HG02763 (cell line): Measurements from ENCODE around the gene BIRC7.

Experiments
- ATAC-seq: cut with Tn5 transposase; IDR thresholded peaks from one replicate; pipeline ENCODE4 v1.9.1; 2021; ENCODE audit warnings: mild to moderate bottlenecking, moderate library complexity; ENCODE audit not compliant: unreplicated experiment

BIRC7 gene

DNA sequence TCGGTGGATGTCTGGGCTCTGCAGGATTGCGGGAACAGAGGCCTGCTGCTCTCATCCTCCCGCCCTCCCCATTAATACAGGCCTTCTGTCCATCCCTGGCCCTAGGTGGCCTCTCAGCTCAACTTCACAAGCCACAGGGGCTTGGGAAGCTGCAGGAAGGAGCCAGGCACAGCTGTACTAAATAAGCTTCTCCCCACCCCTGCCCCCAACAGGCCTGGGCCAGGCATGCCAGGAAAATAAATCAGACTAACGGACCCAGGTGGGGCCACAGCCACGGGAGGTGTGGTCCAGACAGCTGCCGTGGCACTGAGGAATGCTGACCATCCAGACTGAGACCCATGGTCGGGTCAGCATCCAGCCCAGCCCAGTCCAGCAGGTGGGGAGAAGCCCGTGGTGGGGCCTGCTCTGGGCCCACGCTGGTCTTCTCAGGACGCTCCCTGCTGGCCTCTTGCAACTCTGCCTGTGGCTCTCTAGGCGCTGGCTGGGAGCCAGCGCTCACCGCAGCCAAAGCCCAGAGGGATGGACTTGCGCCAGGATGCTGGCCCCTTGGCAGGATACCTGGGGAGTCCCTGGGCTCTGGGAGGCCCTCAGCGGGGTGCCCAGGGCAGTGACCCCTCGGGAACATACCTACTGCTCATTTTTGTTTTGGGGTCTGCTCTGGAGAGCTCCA, 11.2 kb upstream of the BIRC7 start:
- ATAC-seq: no peak

- ATAC-seq: no peak
These were observed 10.6 kb upstream of the BIRC7 start for GRCh38 chr20:63225082-63225454.

GRCh38 chr20:63226042-63226943, 9.4 kb upstream of the BIRC7 start:
- ATAC-seq: no peak

DNA sequence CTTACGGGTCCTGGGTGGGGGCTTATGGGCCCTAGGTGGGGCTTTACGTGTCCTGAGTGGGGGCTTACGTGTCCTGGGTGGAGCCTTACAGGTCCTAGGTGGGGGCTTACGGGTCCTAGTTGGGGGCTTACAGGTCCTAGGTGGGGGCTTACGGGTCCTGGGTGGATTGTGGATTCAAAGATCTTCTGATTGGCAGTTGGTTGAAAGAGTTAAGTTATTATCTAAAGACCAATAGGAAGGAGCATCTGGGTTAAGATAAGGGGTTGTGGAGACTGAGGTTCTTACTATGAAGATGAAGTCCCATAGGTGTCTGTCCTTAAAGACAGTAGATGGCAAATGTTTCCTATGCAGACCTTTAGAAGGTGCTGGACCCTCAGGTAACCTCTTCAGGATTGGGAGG, 8.4 kb upstream of the BIRC7 start:
- ATAC-seq: no peak

DNA sequence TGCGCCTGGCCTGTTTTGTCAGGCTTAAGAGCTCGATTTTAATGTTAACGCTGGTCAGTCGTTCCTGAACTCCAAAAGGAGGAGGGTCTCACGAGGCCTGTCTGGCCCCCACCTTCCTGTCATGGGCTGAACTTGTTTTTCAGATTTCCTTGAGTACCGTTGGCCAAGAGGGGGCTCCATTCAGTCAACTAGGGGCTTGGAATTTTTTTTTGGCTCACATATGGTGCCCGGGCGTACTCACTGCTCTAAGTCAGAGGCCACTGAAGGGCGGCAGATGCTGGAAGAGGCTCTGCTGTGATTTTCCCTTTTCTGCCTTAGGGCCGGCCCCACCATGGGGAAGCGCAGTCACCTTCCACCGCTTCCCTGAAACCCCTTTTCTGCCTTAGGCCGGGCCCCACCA, 6.9 kb upstream of the BIRC7 start:
- ATAC-seq: no peak

DNA sequence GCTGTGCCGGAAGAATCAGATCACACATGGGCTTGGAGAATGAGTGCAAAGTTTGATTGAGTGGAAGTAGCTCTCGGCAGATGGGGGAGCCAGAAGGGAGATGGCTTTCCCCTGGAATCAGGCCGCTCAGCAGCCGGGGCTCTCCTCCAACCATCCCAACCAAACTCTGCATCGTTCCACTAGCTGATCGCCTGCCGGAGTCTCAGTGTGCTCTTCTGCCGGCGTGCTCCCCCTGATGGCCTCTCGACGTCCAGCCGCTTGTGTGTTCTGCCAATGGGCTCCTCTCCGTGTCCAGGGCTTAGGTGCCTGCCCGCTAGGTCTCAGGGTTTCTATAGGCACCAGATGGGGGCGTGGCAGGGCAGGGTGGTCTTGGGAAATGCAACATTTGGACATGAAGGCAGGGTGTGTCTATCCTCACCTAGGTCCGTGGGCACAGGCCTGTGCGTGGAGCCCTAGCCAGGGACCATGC, 4.9 kb upstream of the BIRC7 start:
- no peak for ATAC-seq

- ATAC-seq: no peak
These were observed 3.3 kb upstream of the BIRC7 start for GRCh38 chr20:63232235-63233060.

DNA sequence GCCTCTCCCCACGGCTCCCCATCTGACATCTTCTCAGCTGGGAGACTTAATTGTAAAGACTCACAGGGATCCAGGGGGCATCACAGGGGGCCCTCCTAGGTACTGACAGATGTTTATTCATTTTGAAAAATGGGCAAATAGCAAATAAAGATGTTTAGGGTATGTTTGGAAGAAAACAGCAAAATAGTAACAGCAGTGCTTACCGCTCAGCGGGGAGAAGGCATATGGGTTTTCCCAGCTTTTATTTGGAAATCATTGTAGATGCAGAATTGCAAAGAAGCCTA, 2.7 kb upstream of the BIRC7 start:
- no peak for ATAC-seq

GRCh38 chr20:63233924-63234323, 1.8 kb upstream of the BIRC7 start:
- no peak for ATAC-seq

DNA sequence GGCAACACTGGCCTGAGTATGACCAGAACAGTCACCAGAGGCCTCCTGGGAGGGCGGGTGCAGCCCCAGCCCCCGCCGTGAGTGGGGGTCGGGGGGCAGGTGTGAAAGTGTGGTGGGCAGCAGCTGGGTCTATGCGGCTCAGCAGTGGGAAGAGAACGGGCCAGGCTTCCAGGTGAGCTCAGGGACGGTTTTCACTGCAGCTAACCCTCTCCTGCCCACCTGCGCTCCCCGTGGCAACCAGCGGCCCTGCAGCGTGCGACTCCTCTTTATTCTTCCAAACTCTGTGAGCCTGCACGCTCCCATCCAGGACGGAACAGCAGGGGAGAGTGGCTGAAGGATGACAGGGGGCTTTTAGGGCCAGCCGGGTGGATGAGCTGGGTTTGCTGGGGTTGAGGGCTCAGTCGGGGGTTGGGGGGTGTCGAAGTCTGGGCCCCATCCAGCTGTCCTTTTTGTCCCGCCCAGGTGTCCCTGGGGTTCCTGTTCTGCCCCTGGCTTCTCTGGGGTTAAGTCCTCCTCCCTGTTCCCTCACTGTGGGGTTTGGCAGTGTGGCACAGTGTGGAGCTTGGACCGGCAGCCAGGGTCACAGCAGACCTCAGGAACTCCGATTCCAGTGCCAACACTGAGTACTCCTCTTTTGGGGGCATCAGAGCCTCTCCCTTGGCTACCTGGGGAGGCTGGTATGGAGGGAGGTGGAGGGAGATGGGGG, 859 bp upstream of the BIRC7 start:
- ATAC-seq: no peak

DNA sequence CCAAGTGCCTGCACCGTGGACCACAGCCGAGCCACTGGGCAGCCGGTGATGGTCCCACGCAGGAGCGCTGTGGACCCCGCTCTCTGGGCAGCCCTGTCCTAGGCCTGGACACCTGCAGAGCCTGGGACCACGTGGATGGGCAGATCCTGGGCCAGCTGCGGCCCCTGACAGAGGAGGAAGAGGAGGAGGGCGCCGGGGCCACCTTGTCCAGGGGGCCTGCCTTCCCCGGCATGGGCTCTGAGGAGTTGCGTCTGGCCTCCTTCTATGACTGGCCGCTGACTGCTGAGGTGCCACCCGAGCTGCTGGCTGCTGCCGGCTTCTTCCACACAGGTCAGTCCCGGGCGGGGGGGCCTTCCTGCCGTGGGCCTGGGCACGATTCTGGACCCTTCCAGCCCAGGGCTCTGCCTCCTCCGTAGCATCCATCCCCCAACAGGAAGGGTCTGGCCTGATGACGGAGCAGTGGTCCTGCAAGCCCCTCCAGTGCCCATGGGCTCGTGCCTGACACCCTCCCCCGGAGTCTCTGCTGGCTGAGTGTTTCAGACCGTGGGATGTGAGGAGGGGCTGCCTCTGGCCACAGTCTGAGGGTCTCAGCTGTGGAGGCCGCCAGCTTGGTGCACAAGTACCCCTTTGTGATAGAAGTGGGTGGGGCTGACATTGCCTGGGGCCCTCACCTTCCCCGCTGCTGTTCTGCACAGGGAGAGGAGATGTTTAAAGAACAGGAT, 572 bp downstream of the BIRC7 start:
- ATAC-seq: no peak

DNA sequence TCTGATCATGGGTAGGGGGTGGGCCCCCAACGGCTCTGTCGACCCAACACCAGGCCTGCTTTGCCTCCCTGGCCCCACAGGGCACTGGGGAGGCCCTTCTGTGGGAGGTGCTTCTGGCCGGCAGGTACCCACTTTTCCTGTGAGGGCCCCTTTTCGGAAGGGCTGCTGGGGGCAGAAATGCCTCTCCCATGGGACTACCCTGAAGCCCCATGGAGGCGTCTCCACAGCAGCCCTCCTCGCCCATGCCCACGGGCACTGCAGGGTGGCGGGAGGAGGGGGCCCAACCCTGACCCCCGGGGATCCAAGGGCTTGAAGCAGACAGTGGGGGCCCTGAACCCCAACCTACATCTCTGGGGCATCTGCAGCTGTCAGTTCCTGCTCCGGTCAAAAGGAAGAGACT, 2.3 kb downstream of the BIRC7 start:
- no peak for ATAC-seq

GRCh38 chr20:63238514-63239125, 2.9 kb downstream of the BIRC7 start:
- ATAC-seq: no peak

DNA sequence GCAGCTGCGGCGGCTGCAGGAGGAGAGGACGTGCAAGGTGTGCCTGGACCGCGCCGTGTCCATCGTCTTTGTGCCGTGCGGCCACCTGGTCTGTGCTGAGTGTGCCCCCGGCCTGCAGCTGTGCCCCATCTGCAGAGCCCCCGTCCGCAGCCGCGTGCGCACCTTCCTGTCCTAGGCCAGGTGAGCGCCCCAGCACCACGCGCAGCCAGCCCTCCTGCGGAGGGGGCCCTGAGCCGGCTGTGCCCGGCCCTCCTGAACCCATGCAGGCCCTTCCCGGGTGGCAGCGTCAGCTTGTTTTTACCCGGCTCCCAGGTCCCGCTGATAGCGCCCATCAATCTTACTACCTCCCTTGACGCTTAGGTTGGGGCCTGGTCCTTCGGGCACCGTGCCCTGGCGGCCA, 3.7 kb downstream of the BIRC7 start:
- ATAC-seq: no peak

DNA sequence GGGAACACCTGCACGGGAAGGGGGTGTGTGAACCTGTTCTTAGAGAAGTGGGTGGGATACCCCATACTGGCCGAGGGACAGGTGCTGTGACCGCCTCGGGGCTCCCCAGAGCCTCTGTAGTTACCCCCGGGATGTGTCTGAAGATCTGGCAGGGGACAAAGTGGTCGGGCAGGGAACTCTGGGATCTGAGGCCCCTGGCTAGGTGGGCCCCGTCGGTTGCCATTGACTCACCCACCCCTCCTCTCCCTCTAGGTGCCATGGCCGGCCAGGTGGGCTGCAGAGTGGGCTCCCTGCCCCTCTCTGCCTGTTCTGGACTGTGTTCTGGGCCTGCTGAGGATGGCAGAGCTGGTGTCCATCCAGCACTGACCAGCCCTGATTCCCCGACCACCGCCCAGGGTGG, 4.3 kb downstream of the BIRC7 start:
- no peak for ATAC-seq

- ATAC-seq: no peak
These were observed 5.6 kb downstream of the BIRC7 start for GRCh38 chr20:63241272-63241671.

DNA sequence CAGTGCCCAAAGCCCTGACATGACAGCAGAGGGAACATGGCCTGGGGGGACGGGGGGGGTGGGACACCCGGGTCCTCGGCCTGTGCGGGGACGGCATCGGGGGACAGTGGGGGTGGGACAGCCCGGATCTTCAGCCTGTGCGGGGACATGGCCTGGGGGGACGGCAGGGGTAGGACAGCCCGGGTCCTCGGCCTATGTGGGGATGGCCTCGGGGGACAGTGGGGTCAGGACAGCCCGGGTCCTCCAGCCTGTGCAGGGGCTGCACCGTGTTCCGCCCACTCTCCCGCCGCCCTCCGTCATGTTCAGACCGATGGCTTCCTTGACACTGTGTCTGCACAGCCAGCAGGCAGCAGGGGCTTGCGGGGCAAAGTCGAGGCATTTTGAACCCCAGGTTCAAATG, 7.0 kb downstream of the BIRC7 start:
- ATAC-seq: no peak

GRCh38 chr20:63243604-63244247, 8.0 kb downstream of the BIRC7 start:
- no peak for ATAC-seq

DNA sequence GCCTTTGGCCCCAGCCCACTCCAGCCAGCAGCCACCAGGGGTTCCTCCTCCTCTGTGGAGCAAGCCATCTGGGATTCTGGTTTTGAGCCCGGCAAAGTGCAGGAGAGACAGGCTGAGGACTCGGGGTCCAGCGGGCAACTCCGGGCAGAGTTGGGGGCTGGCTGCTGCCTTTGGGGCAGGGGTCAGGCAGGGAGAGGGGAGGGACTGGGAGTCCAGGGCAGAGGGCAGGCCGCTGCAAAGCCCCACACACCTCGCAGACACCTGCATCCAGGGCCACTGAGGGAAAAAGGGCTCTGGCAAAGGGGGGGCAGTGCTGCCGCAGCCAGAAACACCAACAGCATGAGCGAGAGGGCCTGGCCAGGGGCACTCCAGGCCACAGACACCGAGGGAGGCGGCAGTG, 8.8 kb downstream of the BIRC7 start:
- no peak for ATAC-seq
